ENCODE measurements around the gene VCAN.

Gene VCAN

DNA sequence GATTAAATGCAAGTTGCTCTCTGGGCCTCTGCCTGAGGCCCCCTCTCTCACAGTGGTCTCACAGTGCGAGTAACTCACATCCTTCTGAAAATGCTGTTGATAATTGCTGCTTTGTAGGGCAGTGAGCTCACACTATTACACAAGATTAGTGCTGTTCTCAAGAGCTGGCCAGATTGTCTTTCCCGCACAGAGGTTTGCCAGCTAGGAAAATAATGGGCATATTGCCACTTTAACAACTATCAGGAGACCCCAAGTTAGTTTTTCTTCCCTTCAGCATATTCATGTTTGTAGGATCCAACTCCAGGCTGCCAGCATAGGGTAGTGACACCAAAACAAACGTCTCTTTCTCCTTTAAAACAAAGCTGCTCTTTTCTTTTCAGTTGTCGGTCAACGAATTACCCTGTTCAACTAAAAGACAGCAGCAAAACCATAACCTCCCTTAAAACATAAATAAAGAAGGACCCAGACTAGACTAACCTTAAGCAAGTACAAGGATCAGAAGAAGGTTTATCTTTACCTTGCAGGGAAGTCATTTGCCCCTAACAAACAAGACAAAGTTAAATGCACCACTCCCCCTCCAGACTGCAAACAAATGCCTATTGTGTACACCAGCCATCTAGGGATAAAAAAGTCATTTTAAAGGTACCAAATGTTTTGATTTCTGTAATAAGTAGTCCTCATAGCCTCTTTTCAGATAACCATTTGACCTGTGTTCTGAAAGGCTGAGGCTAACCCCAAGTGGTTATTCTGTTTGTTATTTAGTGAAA is 91.4 kb downstream of the VCAN start:
- Histone ChIP-seq H3K4me3 (ENCODE audit: low read length) (no peak overlapping the region), H3K79me2 (ENCODE audit: control insufficient read depth, low read length) (no peaks in the 10 kb centered on the region), H3K4me1 (ENCODE audit: control insufficient read depth, low read length) (no peaks in the 10 kb centered on the region), H3F3A (ENCODE audit: control insufficient read depth, insufficient read depth) (no peaks in the 10 kb centered on the region), H3K4me2 (ENCODE audit: low read length) (no peak overlapping the region), H3K27me3 (ENCODE audit: control insufficient read depth, low read length) (peaks cover 15% of the 10 kb centered on the region), H3K9me3 (ENCODE audit: control insufficient read depth, insufficient read depth, low read length) (no peaks in the 10 kb centered on the region), H4K20me1 (ENCODE audit: control insufficient read depth, insufficient read depth, low read depth, low read length) (no peaks in the 10 kb centered on the region), H3K36me3 (ENCODE audit: control insufficient read depth, low read length) (no peaks in the 10 kb centered on the region), H3K9me2 (replicated peaks; ENCODE audit: control insufficient read depth, low read length) (no peaks in the 10 kb centered on the region), H3K27ac (ENCODE audit: low read depth, low read length) (no peak overlapping the region)
- no peak for TF ChIP-seq EZH2phosphoT487 (IDR thresholded peaks at IDR 0.05; ENCODE audit: borderline replicate concordance, low read length)
- no peak for TF ChIP-seq CTCF (IDR thresholded peaks at IDR 0.05; ENCODE audit: low read depth, low read length, poor library complexity, severe bottlenecking)

GRCh38 chr5:83563631-83564030 is 92.1 kb downstream of the VCAN start:
- Histone ChIP-seq H3K4me3 (ENCODE audit: low read length) (no peak overlapping the region), H3F3A (ENCODE audit: control insufficient read depth, insufficient read depth) (no peaks in the 10 kb centered on the region), H3K27ac (ENCODE audit: low read depth, low read length) (no peak overlapping the region), H3K27me3 (ENCODE audit: control insufficient read depth, low read length) (peaks cover 13% of the 10 kb centered on the region), H3K79me2 (ENCODE audit: control insufficient read depth, low read length) (no peaks in the 10 kb centered on the region), H3K4me1 (ENCODE audit: control insufficient read depth, low read length) (no peaks in the 10 kb centered on the region), H3K9me3 (ENCODE audit: control insufficient read depth, insufficient read depth, low read length) (no peaks in the 10 kb centered on the region), H3K4me2 (ENCODE audit: low read length) (no peak overlapping the region), H3K9me2 (replicated peaks; ENCODE audit: control insufficient read depth, low read length) (no peaks in the 10 kb centered on the region), H4K20me1 (ENCODE audit: control insufficient read depth, insufficient read depth, low read depth, low read length) (no peaks in the 10 kb centered on the region), H3K36me3 (ENCODE audit: control insufficient read depth, low read length) (no peaks in the 10 kb centered on the region)
- TF ChIP-seq EZH2phosphoT487 (IDR thresholded peaks at IDR 0.05; ENCODE audit: borderline replicate concordance, low read length) (no peak), CTCF (IDR thresholded peaks at IDR 0.05; ENCODE audit: low read depth, low read length, poor library complexity, severe bottlenecking) (no peak)

GRCh38 chr5:83564069-83564749 is 92.7 kb downstream of the VCAN start:
- Histone ChIP-seq H3K27me3 (ENCODE audit: control insufficient read depth, low read length) (peaks cover 13% of the 10 kb centered on the region), H3K4me1 (ENCODE audit: control insufficient read depth, low read length) (no peaks in the 10 kb centered on the region), H3K9me3 (ENCODE audit: control insufficient read depth, insufficient read depth, low read length) (no peaks in the 10 kb centered on the region), H3F3A (ENCODE audit: control insufficient read depth, insufficient read depth) (no peaks in the 10 kb centered on the region), H3K79me2 (ENCODE audit: control insufficient read depth, low read length) (no peaks in the 10 kb centered on the region), H3K27ac (ENCODE audit: low read depth, low read length) (no peak overlapping the region), H3K4me3 (ENCODE audit: low read length) (no peak overlapping the region), H3K36me3 (ENCODE audit: control insufficient read depth, low read length) (no peaks in the 10 kb centered on the region), H3K4me2 (ENCODE audit: low read length) (no peak overlapping the region), H4K20me1 (ENCODE audit: control insufficient read depth, insufficient read depth, low read depth, low read length) (no peaks in the 10 kb centered on the region), H3K9me2 (replicated peaks; ENCODE audit: control insufficient read depth, low read length) (no peaks in the 10 kb centered on the region)
- TF ChIP-seq CTCF (IDR thresholded peaks at IDR 0.05; ENCODE audit: low read depth, low read length, poor library complexity, severe bottlenecking) = peak; percentile 54
- no peak for TF ChIP-seq EZH2phosphoT487 (IDR thresholded peaks at IDR 0.05; ENCODE audit: borderline replicate concordance, low read length)
